ENCODE data around the gene EML3. TPM values are rescaled to one million over a fixed set of nuclear protein-coding genes. Genes with fewer than 3 reads are reported as not detected.
"Not testable (repeated sequence)": the region's sequence is repeated elsewhere in the genome, so short reads cannot be mapped to it uniquely, and the experiment has no call there.

EML3 gene
- total RNA-seq, 2 experiments from 2014 or later, result 113 to 116 TPM

DNA sequence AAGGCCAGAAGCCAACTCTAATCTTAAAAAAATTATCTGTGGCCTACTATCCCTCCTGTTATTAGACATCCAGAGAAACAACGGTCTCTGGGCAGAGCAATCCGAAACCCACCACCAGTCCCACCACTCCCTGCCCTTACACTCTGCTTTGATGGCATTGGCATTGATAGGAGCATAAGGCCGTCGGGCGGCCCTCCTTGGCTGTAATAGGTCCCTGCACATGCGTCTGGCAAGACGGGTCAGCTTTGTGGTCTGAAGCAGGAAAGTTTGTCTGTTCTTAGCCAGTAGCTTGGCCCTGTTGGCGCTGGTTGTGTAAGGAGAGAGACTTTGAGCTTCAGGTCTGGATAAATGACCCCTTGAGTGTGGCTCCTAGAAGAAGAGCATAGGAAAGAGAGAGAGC, 17.5 kb downstream of the EML3 start:
- Mint-ChIP-seq H3K9me3 (no peaks in the 10 kb centered on the region), H3K27me3 (no peaks in the 10 kb centered on the region), H3K4me3 (no peak overlapping the region), H3K27ac (peak overlapping the region; percentile 13), H3K4me1 (ENCODE audit: low read depth) (peaks cover 70% of the 10 kb centered on the region), H3K36me3 (peaks cover 70% of the 10 kb centered on the region)
- CTCF ChIA-PET, result interaction anchor here (1.3 to 1.6 kb wide), 3 partner anchors 14 to 170 kb away, joined by 3 to 8 read pairs (median 5); partner anchors contain the start of genes C11orf98 and CSKMT
- POLR2A ChIA-PET, result interaction anchor here (0.9 to 1.2 kb wide), 2 partner anchors 10 to 246 kb away, joined by 3 read pairs; no protein-coding TSS in a partner anchor
- intact Hi-C loops (cut with micrococcal nuclease), result no loop called here
- no peak for DNase-seq

DNA sequence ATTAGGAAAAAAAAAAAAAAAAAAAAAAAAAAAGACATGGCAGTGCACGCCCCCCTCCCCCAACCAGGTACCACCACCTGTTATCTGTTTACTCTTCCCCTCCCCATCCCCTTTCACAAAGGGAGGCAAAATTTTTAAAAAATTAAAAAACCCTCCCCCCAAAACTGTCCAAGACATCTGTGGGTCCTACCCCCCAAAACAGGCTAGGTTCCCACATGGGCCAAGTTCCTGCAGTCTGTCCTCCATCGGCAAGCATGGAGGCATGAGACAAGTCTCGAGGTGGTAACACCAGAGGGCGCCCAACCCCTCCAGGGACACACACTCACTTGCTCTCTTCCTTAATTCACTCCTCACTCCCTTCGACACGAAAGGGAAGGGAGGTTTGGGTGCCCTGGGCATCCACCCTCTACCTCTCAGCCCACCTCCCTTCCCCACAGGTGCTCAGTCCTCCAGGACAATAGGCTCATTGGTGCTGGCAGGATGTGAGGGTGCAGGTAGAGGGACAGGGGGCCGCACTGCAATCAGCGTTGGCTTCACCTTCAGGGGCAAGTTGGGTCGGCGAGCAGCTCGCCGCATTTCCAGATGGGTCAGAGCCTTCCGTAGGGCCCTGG, 19.0 kb downstream of the EML3 start:
- no peaks in the 10 kb centered on the region for H3K9me3 Mint-ChIP-seq
- H3K27me3 Mint-ChIP-seq, result no peaks in the 10 kb centered on the region
- DNase-seq, result peak; percentile 88
- H3K36me3 Mint-ChIP-seq, result peaks cover 54% of the 10 kb centered on the region
- intact Hi-C loops (cut with micrococcal nuclease), result loop anchor here (1.0 to 5.0 kb wide), 3 partner anchors 101 to 169 kb away; partner anchors contain the start of genes BSCL2, GNG3 and POLR2G
- CTCF ChIA-PET, result interaction anchor here (0.9 to 4.0 kb wide), 14 partner anchors 8 to 198 kb away, joined by 3 to 44 read pairs (median 7); partner anchors contain the start of genes B3GAT3, C11orf98, CSKMT and GANAB
- peak overlapping the region; percentile 33 for H3K4me3 Mint-ChIP-seq
- H3K27ac Mint-ChIP-seq, result peak overlapping the region; percentile 71
- H3K4me1 Mint-ChIP-seq (ENCODE audit: low read depth), result peaks cover 65% of the 10 kb centered on the region
- POLR2A ChIA-PET, result interaction anchor here (0.6 to 3.3 kb wide), 13 partner anchors 8 to 248 kb away, joined by 3 to 62 read pairs (median 9); partner anchors contain the start of genes BSCL2, C11orf98, CSKMT and EML3

DNA sequence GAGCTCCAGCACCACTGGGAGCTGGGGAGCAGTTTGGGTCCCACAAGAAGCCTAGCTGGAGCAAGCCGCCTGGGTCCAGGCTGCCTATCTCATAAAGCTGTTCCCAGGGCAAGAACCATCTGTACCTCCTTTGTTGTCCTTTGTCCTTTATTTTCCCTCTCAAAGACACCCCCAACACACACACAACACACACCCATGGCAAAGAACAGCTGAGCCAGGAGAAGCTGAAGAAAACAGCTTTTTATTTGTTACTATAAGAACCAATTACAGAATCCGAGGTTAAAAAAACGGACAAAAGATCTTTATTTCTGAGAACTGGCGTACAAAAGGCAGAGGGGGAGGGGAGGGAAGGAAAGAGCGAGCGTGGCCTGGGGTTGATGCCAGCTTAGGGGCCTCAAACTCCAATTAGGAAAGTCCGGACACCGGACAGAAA, 19.6 kb downstream of the EML3 start:
- peaks cover 61% of the 10 kb centered on the region for H3K4me1 Mint-ChIP-seq (ENCODE audit: low read depth)
- H3K4me3 Mint-ChIP-seq, result no peak overlapping the region
- H3K36me3 Mint-ChIP-seq, result peaks cover 52% of the 10 kb centered on the region
- ChIA-PET POLR2A (interaction anchor here (0.8 to 3.3 kb wide), 14 partner anchors 8 to 248 kb away, joined by 3 to 62 read pairs (median 18); partner anchors contain the start of genes B3GAT3, BSCL2, C11orf98 and CSKMT), CTCF (interaction anchor here (0.9 to 4.0 kb wide), 17 partner anchors 8 to 199 kb away, joined by 3 to 44 read pairs (median 12); partner anchors contain the start of genes B3GAT3, BSCL2, C11orf98 and CSKMT)
- H3K27me3 Mint-ChIP-seq, result no peaks in the 10 kb centered on the region
- peak overlapping the region; percentile 67 for H3K27ac Mint-ChIP-seq
- DNase-seq, result no peak
- no peaks in the 10 kb centered on the region for H3K9me3 Mint-ChIP-seq
- intact Hi-C loops (cut with micrococcal nuclease), result loop anchor here (1.0 to 5.0 kb wide), 3 partner anchors 101 to 169 kb away; partner anchors contain the start of genes BSCL2, GNG3 and POLR2G

DNA sequence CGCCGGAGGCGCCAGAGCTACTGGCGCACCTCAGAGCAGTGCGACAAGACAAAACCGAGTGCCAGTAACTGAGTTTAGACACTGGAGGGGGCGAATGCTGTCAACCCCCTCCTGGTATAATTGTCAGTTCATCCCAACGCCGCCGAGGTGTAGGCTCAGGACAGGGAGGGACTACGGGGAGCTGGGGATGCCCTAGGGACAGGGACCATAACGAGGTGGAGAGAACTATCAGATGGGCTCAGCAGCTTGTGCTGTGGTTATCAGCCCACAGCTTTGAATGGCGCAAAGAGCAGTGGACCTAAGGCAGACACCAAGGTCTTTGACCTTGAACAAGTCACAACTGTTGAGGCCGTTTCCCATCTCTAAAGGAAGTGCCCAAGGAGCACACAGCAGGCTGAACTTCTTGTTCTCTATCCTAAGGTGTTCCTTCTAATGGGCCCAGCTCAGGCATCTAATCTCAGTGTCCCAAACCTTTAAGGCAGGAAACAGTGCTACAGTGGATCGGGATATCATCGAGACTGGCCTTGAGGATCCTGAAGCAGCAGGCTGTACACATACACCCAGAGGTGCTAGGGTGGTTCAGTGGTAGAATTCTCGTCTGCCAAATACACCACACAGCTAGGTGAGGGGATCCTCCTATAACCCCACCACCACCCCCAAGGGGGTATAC, 20.3 kb downstream of the EML3 start:
- H3K9me3 Mint-ChIP-seq, result no peaks in the 10 kb centered on the region
- H3K27me3 Mint-ChIP-seq, result no peaks in the 10 kb centered on the region
- ChIA-PET POLR2A (interaction anchor here (0.6 to 3.3 kb wide), 35 partner anchors 9 to 263 kb away, joined by 3 to 62 read pairs (median 8); partner anchors contain the start of genes AHNAK, B3GAT3, BSCL2 and C11orf98), CTCF (interaction anchor here (0.9 to 4.0 kb wide), 34 partner anchors 9 to 289 kb away, joined by 3 to 44 read pairs (median 4); partner anchors contain the start of genes B3GAT3, BSCL2, C11orf98 and CSKMT)
- H3K4me3 Mint-ChIP-seq, result peak overlapping the region; percentile 100
- peaks cover 47% of the 10 kb centered on the region for H3K36me3 Mint-ChIP-seq
- DNase-seq, result no peak
- H3K4me1 Mint-ChIP-seq (ENCODE audit: low read depth), result peaks cover 55% of the 10 kb centered on the region
- intact Hi-C loops (cut with micrococcal nuclease), result loop anchor here (5.0 kb wide), 2 partner anchors 115 to 170 kb away; partner anchors contain the start of genes BSCL2, GNG3 and POLR2G
- peak overlapping the region; percentile 97 for H3K27ac Mint-ChIP-seq

DNA sequence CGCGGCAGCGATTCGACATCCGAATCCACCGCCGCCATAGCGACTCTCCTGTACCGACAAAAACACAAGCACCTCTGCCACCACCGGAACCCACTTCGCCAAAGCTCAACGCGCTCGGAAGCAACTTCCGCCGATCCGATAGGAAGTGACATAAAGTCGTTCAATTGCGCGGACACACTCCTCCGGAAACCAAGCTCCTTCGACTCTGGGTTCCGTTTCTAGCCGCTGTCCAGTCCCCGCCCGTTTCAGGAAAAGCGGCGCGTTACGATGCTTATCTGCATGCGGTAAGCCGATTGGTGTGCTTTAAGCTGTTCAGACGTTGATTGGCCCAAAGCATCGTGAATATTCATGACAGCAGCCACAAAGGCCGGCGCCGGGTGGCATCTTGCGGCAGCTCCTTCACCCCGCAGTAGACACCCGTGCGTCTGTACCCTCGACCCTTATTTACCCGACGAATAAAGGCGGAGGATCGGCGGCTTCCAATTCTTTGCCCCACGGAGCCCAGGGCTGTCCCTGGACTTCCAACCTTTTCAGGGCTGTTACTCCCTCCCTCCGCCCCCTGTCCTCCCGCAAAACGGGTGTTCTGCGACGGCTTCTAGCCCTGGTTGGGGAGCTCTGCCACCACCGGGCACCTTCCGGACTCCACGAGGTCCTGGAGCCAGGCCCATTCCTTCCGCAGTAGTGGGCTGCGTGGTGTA, 21.0 kb downstream of the EML3 start, which contains the start of gene TUT1:
TUT1 (minus strand) TSS at position 76 of the 698 bp plus-strand sequence; CDS start at position 38, 38 bp downstream.
- intact Hi-C loops (cut with micrococcal nuclease), result loop anchor here (1.0 to 5.0 kb wide), 10 partner anchors 8 to 241 kb away; partner anchors contain the start of genes BSCL2, C11orf98, CSKMT and GANAB
- peak within 1 kb of the TSS; percentile 100 for H3K4me3 Mint-ChIP-seq
- H3K27me3 Mint-ChIP-seq, result no peaks in the 10 kb centered on the region
- ChIA-PET CTCF (interaction anchor here (0.7 to 4.0 kb wide), 39 partner anchors 10 to 290 kb away, joined by 3 to 44 read pairs (median 4); partner anchors contain the start of genes B3GAT3, BSCL2, C11orf98 and CSKMT), POLR2A (interaction anchor here (0.6 to 3.3 kb wide), 40 partner anchors 8 to 264 kb away, joined by 3 to 62 read pairs (median 6); partner anchors contain the start of genes AHNAK, B3GAT3, BSCL2 and C11orf98)
- peak; percentile 99 for DNase-seq
- H3K36me3 Mint-ChIP-seq, result peaks cover 42% of the 10 kb centered on the region
- no peaks in the 10 kb centered on the region for H3K9me3 Mint-ChIP-seq
- peaks cover 52% of the 10 kb centered on the region for H3K4me1 Mint-ChIP-seq (ENCODE audit: low read depth)
- H3K27ac Mint-ChIP-seq, result peak within 1 kb of the TSS; percentile 97

DNA sequence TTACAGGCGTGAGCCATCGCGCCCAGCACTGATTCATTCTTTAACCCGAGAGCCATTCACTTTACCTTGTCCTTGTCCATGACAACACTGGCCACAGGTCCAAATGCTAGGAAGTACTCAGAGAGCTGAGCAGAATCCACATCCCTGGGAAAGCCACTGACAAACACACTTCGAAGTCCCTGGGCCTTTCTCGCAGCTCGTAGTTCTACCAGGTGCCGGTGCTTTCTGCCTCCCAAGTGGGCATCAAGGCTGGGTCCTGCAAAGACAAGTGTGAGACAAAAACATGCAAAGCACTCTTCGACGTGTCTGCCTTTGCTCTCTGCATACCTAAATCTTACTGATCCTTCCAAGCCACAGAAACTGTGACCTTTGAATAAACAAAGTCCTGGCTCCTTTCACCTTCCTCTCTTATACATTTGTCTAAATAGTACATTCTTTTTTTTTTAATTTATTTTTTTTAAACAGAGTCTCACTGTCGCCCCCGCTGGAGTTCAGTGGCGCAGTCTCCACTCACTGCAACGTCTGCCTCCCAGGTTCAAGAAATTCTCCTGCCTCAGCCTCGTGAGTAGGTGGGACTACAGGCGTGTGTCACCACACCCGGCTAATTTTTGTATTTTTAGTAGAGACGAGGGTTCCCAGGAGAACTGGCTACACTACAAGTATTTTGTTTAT, 23.5 kb downstream of the EML3 start:
- H3K9me3 Mint-ChIP-seq, result no peaks in the 10 kb centered on the region
- intact Hi-C loops (cut with micrococcal nuclease), result no loop called here
- H3K4me1 Mint-ChIP-seq (ENCODE audit: low read depth), result peaks cover 46% of the 10 kb centered on the region
- POLR2A ChIA-PET, result interaction anchor here (0.6 to 2.6 kb wide), 4 partner anchors 15 to 252 kb away, joined by 3 to 8 read pairs (median 4); partner anchors contain the start of gene EEF1G
- no peaks in the 10 kb centered on the region for H3K27me3 Mint-ChIP-seq
- H3K36me3 Mint-ChIP-seq, result peaks cover 31% of the 10 kb centered on the region
- H3K27ac Mint-ChIP-seq, result no peak overlapping the region
- CTCF ChIA-PET, result interaction anchor here (0.8 to 1.9 kb wide), 6 partner anchors 23 to 194 kb away, joined by 3 to 6 read pairs (median 4); no protein-coding TSS in a partner anchor
- peak; percentile 42 for DNase-seq
- H3K4me3 Mint-ChIP-seq, result no peak overlapping the region

DNA sequence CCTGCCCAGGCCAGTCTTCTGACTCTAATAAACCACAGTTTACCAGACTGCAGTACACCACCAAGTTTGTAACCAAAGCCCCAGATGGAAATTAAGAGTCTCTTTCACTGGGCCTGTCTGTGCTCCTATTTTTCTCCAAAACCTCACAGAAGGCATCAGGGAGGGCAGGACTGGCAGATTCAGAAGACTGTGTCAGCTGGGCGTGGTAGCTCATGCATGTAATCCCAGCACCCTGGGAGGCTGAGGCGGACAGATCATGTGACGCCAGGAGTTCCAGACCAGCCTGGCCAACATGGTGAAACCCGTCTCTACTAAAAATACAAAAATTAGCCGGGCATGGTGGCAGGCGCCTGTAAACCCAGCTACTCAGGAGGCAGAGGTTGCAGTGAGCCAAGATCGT, 27.2 kb downstream of the EML3 start:
- H3K9me3 Mint-ChIP-seq; intact Hi-C loops (cut with micrococcal nuclease); H3K27ac Mint-ChIP-seq; H3K27me3 Mint-ChIP-seq; H3K4me3 Mint-ChIP-seq; DNase-seq: not testable (repeated sequence)
- Mint-ChIP-seq H3K4me1 (ENCODE audit: low read depth) (peaks cover 20% of the 10 kb centered on the region), H3K36me3 (peaks cover 16% of the 10 kb centered on the region)
- ChIA-PET CTCF (interaction anchor here (0.8 kb wide), 1 partner anchor 161 kb away, joined by 3 read pairs; no protein-coding TSS in a partner anchor), POLR2A (interaction anchor here (0.7 kb wide), 1 partner anchor 10 kb away, joined by 4 read pairs; no protein-coding TSS in a partner anchor)

DNA sequence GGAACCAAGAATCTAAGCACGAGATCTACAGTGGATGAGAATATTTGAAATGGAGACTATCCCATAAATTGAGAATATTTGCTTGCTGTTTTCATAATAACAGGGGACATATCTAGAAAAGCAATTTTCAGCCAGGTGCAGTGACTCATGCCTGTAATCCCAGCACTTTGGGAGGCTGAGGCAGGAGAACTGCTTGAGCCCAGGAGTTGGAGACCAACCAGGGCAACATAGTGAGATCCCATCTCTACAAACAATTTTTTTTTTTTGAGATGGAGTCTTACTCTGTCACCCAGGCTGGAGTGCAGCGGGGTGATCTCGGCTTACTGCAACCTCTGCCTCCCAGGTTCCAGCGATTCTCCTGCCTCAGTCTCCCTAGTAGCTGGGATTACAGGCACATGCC, 30.8 kb downstream of the EML3 start:
- H3K27me3 Mint-ChIP-seq; CTCF ChIA-PET; H3K9me3 Mint-ChIP-seq; H3K4me1 Mint-ChIP-seq (ENCODE audit: low read depth); H3K27ac Mint-ChIP-seq; DNase-seq; intact Hi-C loops (cut with micrococcal nuclease); H3K4me3 Mint-ChIP-seq: not testable (repeated sequence)
- POLR2A ChIA-PET, result interaction anchor here (1.0 kb wide), 1 partner anchor 72 kb away, joined by 3 read pairs; the partner anchor contains the start of gene INTS5
- H3K36me3 Mint-ChIP-seq, result peaks cover 15% of the 10 kb centered on the region

DNA sequence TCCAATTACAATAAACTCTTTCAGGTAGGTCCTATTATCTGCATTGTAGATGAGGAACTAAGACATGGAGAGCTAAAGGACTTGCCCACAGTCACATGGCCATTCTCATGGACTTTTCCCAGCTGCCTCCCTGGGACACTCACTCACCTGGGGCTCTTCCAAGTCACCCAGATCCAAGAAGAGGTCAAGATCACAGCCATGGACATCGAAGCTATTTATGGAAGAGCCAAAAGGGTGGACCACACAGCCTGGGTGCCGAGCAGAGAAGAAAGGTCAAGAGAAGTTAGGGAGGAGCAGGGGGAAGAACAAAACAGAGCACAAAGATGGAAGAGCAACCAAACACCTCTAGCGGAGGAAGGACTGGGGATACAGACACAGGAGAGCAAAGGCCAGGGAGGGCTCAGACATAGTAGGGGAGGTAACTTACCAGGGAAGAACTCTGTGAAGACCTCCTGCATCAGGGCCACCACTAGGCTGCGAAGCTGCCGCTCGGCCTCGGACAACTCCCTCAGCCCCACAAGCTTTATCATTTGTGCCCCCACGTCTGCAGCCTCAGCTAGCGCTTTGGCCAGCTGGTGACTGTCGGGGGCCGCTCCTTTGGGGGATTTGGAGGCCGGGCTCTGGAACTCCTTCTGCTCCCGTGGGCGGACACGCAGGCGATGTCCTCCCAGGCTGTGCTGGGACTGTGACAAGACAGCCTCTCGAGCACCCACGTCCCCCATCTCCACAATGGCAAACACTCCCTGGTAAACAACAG, 31.4 kb downstream of the EML3 start:
- Mint-ChIP-seq H3K4me3 (no peak overlapping the region), H3K36me3 (peaks cover 13% of the 10 kb centered on the region), H3K27me3 (no peaks in the 10 kb centered on the region), H3K27ac (no peak overlapping the region), H3K4me1 (ENCODE audit: low read depth) (peaks cover 2% of the 10 kb centered on the region), H3K9me3 (no peaks in the 10 kb centered on the region)
- DNase-seq, result no peak
- POLR2A ChIA-PET, result interaction anchor here (1.0 to 1.1 kb wide), 2 partner anchors 10 to 72 kb away, joined by 3 to 4 read pairs; partner anchors contain the start of gene INTS5
- CTCF ChIA-PET, result interaction anchor here (0.7 kb wide), 2 partner anchors 13 to 156 kb away, joined by 3 to 4 read pairs; no protein-coding TSS in a partner anchor
- intact Hi-C loops (cut with micrococcal nuclease), result no loop called here

DNA sequence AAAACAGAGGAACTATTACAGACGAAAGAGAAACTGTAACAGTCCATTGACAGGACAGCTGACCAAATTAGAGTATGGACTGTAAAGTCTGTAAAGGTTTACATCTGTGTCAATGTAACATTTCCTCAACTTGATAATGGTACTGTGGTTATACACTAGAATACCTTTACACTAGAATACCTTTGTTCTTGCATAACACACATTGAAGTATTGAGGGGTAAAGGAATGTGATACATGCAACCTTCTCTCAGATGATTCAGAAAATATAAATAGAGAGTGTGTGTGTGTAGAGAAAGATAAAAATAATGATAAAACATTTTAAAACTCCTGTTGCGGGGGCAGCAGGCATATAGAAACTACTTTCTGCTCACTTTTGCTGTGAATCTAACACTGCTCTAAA, 33.3 kb downstream of the EML3 start:
- Mint-ChIP-seq H3K36me3 (peaks cover 16% of the 10 kb centered on the region), H3K9me3 (no peaks in the 10 kb centered on the region), H3K4me1 (ENCODE audit: low read depth) (peaks cover 13% of the 10 kb centered on the region), H3K27ac (no peak overlapping the region), H3K27me3 (no peaks in the 10 kb centered on the region), H3K4me3 (no peak overlapping the region)
- ChIA-PET POLR2A (no interaction called here), CTCF (interaction anchor here (0.6 kb wide), 3 partner anchors 34 to 184 kb away, joined by 3 read pairs; no protein-coding TSS in a partner anchor)
- DNase-seq, result no peak
- intact Hi-C loops (cut with micrococcal nuclease), result no loop called here
